Smooth muscle cell (in vitro differentiated cells): ENCODE measurements around the gene MITD1. TPM values are rescaled to one million over a fixed set of nuclear protein-coding genes. Genes with fewer than 3 reads are reported as not detected.

ENCODE experiments used
- DNase-seq: peaks from one replicate; lab custom pipeline; 2025; ENCODE audit not compliant: unreplicated experiment; lab: John Stamatoyannopoulos, UW
- H2AFZ ChIP-seq: fragments of 200-600 bp; sonication (generic); 2 replicates; pipeline ENCODE4 v1.6.0; 2016; ENCODE audit warnings: antibody characterized with exemption, low read depth, mild to moderate bottlenecking
- H3F3A ChIP-seq: fragments of 200-600 bp; sonication (generic); 2 replicates; pipeline ENCODE4 v1.6.0; 2017; ENCODE audit warnings: antibody characterized with exemption, low read depth
- H3K27ac ChIP-seq: fragments of 200-600 bp; sonication (generic); 2 replicates; pipeline ENCODE4 v1.5.1; 2016; ENCODE audit warnings: low read depth, mild to moderate bottlenecking
- H3K27me3 ChIP-seq: fragments of 200-600 bp; sonication (generic); 2 replicates; pipeline ENCODE4 v1.6.1; 2016; ENCODE audit warnings: low read depth, mild to moderate bottlenecking
- H3K36me3 ChIP-seq: fragments of 200-600 bp; sonication (generic); 2 replicates; pipeline ENCODE4 v1.5.1; 2016; ENCODE audit warnings: low read depth
- H3K4me1 ChIP-seq: fragments of 200-600 bp; sonication (generic); 2 replicates; pipeline ENCODE4 v1.5.1; 2016; ENCODE audit warnings: low read depth
- H3K4me2 ChIP-seq: fragments of 200-600 bp; sonication (generic); 2 replicates; pipeline ENCODE4 v1.6.0; 2016; ENCODE audit warnings: mild to moderate bottlenecking
- H3K4me3 ChIP-seq: fragments of 200-600 bp; sonication (generic); 2 replicates; pipeline ENCODE4 v1.5.1; 2016; ENCODE audit warnings: mild to moderate bottlenecking
- H3K79me2 ChIP-seq: fragments of 200-600 bp; sonication (generic); 2 replicates; pipeline ENCODE4 v1.6.0; 2016; ENCODE audit warnings: low read depth, mild to moderate bottlenecking
- H3K9ac ChIP-seq: fragments of 200-600 bp; sonication (generic); 2 replicates; pipeline ENCODE4 v1.6.0; 2016; ENCODE audit warnings: low read depth
- H3K9me3 ChIP-seq: fragments of 200-600 bp; sonication (generic); replicated peaks from 2 replicates; pipeline ENCODE4 v1.5.1; 2016; ENCODE audit warnings: low read depth
- H4K20me1 ChIP-seq: fragments of 200-600 bp; sonication (generic); 2 replicates; pipeline ENCODE4 v1.6.0; 2016; ENCODE audit warnings: low read depth
- CTCF ChIP-seq: fragments of 200-600 bp; sonication (generic); IDR thresholded peaks from 2 replicates; pipeline ENCODE4 v1.5.1; 2017; ENCODE audit warnings: borderline replicate concordance, mild to moderate bottlenecking, antibody characterized with exemption; ENCODE audit not compliant: insufficient read depth, poor library complexity, severe bottlenecking
- whole genome bisulfite sequencing: methylation state at CpG from one replicate; pipeline ENCODE4 v1.1.7; 2016; ENCODE audit warnings: low lambda C conversion rate; 5-methylcytosine and 5-hydroxymethylcytosine counted together
- polyA plus RNA-seq: library from polyadenylated mRNA; unstranded; fragments of >200 nt; fragmentation: Nextera tagmentation; extraction: Ambion mirVana; gene quantifications from 2 replicates; pipeline ENCODE4 v1.2.1, GENCODE V29; 2016
- total RNA-seq: library from RNA; depleted of rRNA; stranded (reverse); fragments of >200 nt; gene quantifications from 2 replicates; pipeline ENCODE4 v1.2.3, GENCODE V29; 2014

MITD1 gene
- total and polyA plus RNA-seq, 2 experiments from 2014 or later: 31.5 to 60.2 TPM

- Histone ChIP-seq H3K4me2 (peak within 1 kb of the TSS; percentile 88), H3K4me1 (peaks cover 10% of the 10 kb centered on the region)
- 2% methylated on average over 68 of the region's 70 CpGs for WGBS
Observed at GRCh38 chr2:99154643-99155536, 26.0 kb downstream of the MITD1 start, which contains the start of the genes LIPT1 and TSGA10. Gene LIPT1, plus strand, starts transcription at chr2:99154967. Its CDS starts 6,991 bp downstream, at chr2:99161958. Gene TSGA10, minus strand, starts transcription at chr2:99154942. Its CDS starts 45,503 bp downstream, at chr2:99109439.

GRCh38 chr2:99153921-99154604 is 26.8 kb downstream of the MITD1 start:
- Histone ChIP-seq H3K27me3 (no peaks in the 10 kb centered on the region), H3K4me3 (peak overlapping the region; percentile 83), H4K20me1 (no peaks in the 10 kb centered on the region), H2AFZ (peak overlapping the region; percentile 98), H3K79me2 (no peaks in the 10 kb centered on the region), H3F3A (no peaks in the 10 kb centered on the region), H3K27ac (peak overlapping the region; percentile 58), H3K9me3 (no peaks in the 10 kb centered on the region), H3K4me1 (peaks cover 10% of the 10 kb centered on the region), H3K9ac (peak overlapping the region; percentile 77), H3K4me2 (peak overlapping the region; percentile 88), H3K36me3 (no peaks in the 10 kb centered on the region)
- DNase-seq: no peak
- 56% methylated on average over 12 of the region's 12 CpGs for WGBS
- TF ChIP-seq CTCF: no peak

More at GRCh38 chr2:99154643-99155536, 26.0 kb downstream of the MITD1 start, which contains the start of the genes LIPT1 and TSGA10:
- peak within 1 kb of the TSS; percentile 98 for H2AFZ ChIP-seq
- H3K4me3 ChIP-seq: peak within 1 kb of the TSS; percentile 83
- H3K27ac ChIP-seq: peak within 1 kb of the TSS; percentile 58
- H3K9ac ChIP-seq: peak within 1 kb of the TSS; percentile 77
- H3K36me3 ChIP-seq: no peaks in the 10 kb centered on the region
- peak; percentile 60 for DNase-seq
- peak; percentile 4 for TF ChIP-seq CTCF
- H3K27me3 ChIP-seq: no peaks in the 10 kb centered on the region
- no peaks in the 10 kb centered on the region for H3K9me3 ChIP-seq
- no peaks in the 10 kb centered on the region for H4K20me1 ChIP-seq
- H3F3A ChIP-seq: no peaks in the 10 kb centered on the region
- H3K79me2 ChIP-seq: no peaks in the 10 kb centered on the region

- Histone ChIP-seq H3K79me2 (no peaks in the 10 kb centered on the region), H3K9me3 (no peaks in the 10 kb centered on the region), H3K4me1 (peaks cover 10% of the 10 kb centered on the region), H3K4me2 (no peak overlapping the region), H3K9ac (no peak overlapping the region), H3K27ac (no peak overlapping the region), H3K4me3 (no peak overlapping the region), H3K36me3 (no peaks in the 10 kb centered on the region), H2AFZ (no peak overlapping the region), H3K27me3 (no peaks in the 10 kb centered on the region), H3F3A (no peaks in the 10 kb centered on the region), H4K20me1 (no peaks in the 10 kb centered on the region)
- DNase-seq: no peak
- 92% methylated on average over 7 of the region's 7 CpGs for WGBS
- no peak for TF ChIP-seq CTCF
Observed at GRCh38 chr2:99152199-99152895, 28.5 kb downstream of the MITD1 start.
